Measurements from ENCODE around the gene OR5M8. TPM values are rescaled to one million over a fixed set of nuclear protein-coding genes. Genes with fewer than 3 reads are reported as not detected.

The OR5M8 gene
- polyA plus RNA-seq, 2 of the 4 experiments (the other 2 are of a cell fraction), result not detected

DNA sequence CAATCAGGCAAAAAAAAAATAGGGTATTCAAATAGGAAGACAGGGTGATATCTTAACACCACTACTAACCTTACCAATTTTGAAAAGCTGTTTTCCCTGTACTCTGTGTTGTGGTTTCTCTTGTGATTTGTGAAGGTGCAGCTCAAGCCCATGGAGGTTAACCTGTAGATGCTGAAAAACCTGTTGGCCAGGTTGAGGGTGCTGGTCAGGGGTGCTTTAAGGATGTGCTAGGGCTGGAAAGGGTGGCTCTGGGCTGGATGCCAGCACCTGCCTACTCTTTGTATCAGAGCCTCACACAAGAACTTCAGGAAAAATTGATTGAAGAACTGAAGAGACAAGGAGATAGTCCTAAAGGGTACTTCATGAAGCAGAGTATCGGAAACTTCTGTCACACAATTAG lies 18.3 kb upstream of the OR5M8 start:
- ChIA-PET POLR2A (no interaction called here), CTCF (no interaction called here)
- no peak overlapping the region for H3K4me2 ChIP-seq
- 9% methylated on average over 1 of the region's 1 CpG for WGBS (ENCODE audit: missing lambda C conversion rate)
- no peak overlapping the region for H3K4me3 ChIP-seq
- DNase-seq (ENCODE audit: low read depth in 1 of 2, low spot score in 1 of 2), result no peak
- ATAC-seq, result no peak
- FAIRE-seq, result no peak
- H3K4me1 ChIP-seq, result no peaks in the 10 kb centered on the region
- TF ChIP-seq, protein P1, sequence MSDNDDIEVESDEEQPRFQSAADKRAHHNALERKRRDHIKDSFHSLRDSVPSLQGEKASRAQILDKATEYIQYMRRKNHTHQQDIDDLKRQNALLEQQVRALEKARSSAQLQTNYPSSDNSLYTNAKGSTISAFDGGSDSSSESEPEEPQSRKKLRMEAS (IDR thresholded peaks at IDR 0.05), result no peak
- no peak for TF ChIP-seq POLR2AphosphoS2 (conservative IDR thresholded peaks at IDR 0.05; ENCODE audit: low read length)
- TF ChIP-seq ZC3H11A (IDR thresholded peaks at IDR 0.05), result no peak
- no peak for TF ChIP-seq JUNB (IDR thresholded peaks at IDR 0.05)
- TF ChIP-seq RARB (CRISPR knock-in tag; IDR thresholded peaks at IDR 0.05), result no peak
- TF ChIP-seq, protein P2, sequence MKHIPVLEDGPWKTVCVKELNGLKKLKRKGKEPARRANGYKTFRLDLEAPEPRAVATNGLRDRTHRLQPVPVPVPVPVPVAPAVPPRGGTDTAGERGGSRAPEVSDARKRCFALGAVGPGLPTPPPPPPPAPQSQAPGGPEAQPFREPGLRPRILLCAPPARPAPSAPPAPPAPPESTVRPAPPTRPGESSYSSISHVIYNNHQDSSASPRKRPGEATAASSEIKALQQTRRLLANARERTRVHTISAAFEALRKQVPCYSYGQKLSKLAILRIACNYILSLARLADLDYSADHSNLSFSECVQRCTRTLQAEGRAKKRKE (CRISPR knock-in tag; IDR thresholded peaks at IDR 0.05; ENCODE audit: low read depth), result no peak
- TF ChIP-seq NPAS2 (CRISPR knock-in tag; IDR thresholded peaks at IDR 0.05; ENCODE audit: borderline replicate concordance), result no peak
- TF ChIP-seq SMC3 (IDR thresholded peaks at IDR 0.05), result no peak
- no peak for TF ChIP-seq RFX5 (IDR thresholded peaks at IDR 0.05)
- TF ChIP-seq FOSB (CRISPR knock-in tag; IDR thresholded peaks at IDR 0.05), result no peak
- TF ChIP-seq, protein P3, sequence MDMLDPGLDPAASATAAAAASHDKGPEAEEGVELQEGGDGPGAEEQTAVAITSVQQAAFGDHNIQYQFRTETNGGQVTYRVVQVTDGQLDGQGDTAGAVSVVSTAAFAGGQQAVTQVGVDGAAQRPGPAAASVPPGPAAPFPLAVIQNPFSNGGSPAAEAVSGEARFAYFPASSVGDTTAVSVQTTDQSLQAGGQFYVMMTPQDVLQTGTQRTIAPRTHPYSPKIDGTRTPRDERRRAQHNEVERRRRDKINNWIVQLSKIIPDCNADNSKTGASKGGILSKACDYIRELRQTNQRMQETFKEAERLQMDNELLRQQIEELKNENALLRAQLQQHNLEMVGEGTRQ (IDR thresholded peaks at IDR 0.05), result no peak
- TF ChIP-seq MAZ (IDR thresholded peaks at IDR 0.05; ENCODE audit: borderline replicate concordance, low read depth, low read length), result no peak
- TF ChIP-seq FOXS1 (CRISPR knock-in tag; IDR thresholded peaks at IDR 0.05), result no peak
- TF ChIP-seq RCOR1 (IDR thresholded peaks at IDR 0.05; ENCODE audit: low read depth, low read length), result no peak
- no peak for TF ChIP-seq TP53 (CRISPR knock-in tag; IDR thresholded peaks at IDR 0.05)
- TF ChIP-seq EHF (CRISPR knock-in tag; IDR thresholded peaks at IDR 0.05), result no peak
- no peak for TF ChIP-seq KDM1A (IDR thresholded peaks at IDR 0.05; ENCODE audit: low read depth)
- no peak for TF ChIP-seq BHLHE40 (IDR thresholded peaks at IDR 0.05; ENCODE audit: low read depth, low read length)
- TF ChIP-seq, protein P4, sequence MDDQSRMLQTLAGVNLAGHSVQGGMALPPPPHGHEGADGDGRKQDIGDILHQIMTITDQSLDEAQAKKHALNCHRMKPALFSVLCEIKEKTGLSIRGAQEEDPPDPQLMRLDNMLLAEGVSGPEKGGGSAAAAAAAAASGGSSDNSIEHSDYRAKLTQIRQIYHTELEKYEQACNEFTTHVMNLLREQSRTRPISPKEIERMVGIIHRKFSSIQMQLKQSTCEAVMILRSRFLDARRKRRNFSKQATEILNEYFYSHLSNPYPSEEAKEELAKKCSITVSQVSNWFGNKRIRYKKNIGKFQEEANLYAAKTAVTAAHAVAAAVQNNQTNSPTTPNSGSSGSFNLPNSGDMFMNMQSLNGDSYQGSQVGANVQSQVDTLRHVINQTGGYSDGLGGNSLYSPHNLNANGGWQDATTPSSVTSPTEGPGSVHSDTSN (IDR thresholded peaks at IDR 0.05), result no peak
- H3K9me3 ChIP-seq, result no peaks in the 10 kb centered on the region
- no peak overlapping the region for H3K27ac ChIP-seq

DNA sequence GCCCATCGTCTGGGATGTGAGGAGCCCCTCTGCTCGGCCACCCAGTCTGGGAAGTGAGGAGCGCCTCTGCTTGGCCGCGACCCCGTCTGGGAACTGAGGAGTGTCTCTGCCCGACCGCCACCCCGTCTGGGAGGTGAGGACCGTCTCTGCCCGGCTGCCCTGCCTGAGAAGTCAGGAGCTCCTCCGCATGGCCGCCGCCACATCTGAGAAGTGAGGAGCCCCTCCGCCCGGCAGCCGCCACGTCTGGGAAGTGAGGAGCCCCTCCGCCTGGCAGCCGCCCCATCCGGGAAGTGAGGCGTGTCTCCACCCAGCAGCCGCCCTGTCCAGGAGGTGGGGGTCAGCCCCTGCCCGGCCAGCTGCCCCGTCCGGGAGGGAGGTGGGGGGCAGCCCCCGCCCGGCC lies 5.8 kb upstream of the OR5M8 start:
- DNase-seq (ENCODE audit: low read depth in 1 of 2, low spot score in 1 of 2) (no peak), FAIRE-seq (no peak), ATAC-seq (no peak)
- Histone ChIP-seq H3K4me3 (no peak overlapping the region), H3K4me1 (no peaks in the 10 kb centered on the region), H3K9me3 (no peaks in the 10 kb centered on the region), H3K27ac (no peak overlapping the region), H3K4me2 (no peak overlapping the region)
- WGBS (ENCODE audit: missing lambda C conversion rate), result 89% methylated on average over 13 of the region's 28 CpGs
- ChIA-PET CTCF (no interaction called here), POLR2A (no interaction called here)
- TF ChIP-seq SMC3 (IDR thresholded peaks at IDR 0.05) (no peak), RAD21 (conservative IDR thresholded peaks at IDR 0.05 in 1 of 2, IDR thresholded peaks at IDR 0.05 in 1 of 2) (no peak), NFE2L2 (conservative IDR thresholded peaks at IDR 0.05; ENCODE audit: low read length) (no peak), EP300 (IDR thresholded peaks at IDR 0.05) (no peak)
- TF ChIP-seq, protein P3 (IDR thresholded peaks at IDR 0.05), result no peak

DNA sequence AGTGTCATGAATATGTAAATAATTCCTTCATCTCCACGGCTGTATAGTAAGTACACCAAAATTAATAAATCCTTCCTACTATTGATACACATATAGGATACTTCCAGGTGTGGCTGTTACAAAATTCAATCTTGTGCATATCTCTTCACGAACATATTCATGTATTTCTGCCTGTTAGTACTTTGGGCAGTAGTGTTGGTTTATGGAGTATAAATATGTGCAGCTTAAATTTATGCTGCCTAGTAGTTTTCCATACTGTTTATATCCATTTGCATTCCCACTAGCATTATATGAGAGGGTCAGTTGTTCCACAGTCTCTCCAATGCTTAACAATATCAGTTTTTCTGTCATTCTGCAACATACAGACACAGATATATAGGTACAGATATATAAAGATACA lies 3.9 kb upstream of the OR5M8 start:
- Histone ChIP-seq H3K4me3 (no peak overlapping the region), H3K27ac (no peak overlapping the region), H3K4me1 (no peaks in the 10 kb centered on the region), H3K9me3 (no peaks in the 10 kb centered on the region), H3K4me2 (no peak overlapping the region)
- no peak for ATAC-seq
- no peak for DNase-seq (ENCODE audit: low read depth in 1 of 2, low spot score in 1 of 2)
- FAIRE-seq, result no peak
- TF ChIP-seq HOXB5 (CRISPR knock-in tag; IDR thresholded peaks at IDR 0.05) (no peak), FOSB (CRISPR knock-in tag; IDR thresholded peaks at IDR 0.05) (no peak), EP300 (IDR thresholded peaks at IDR 0.05) (no peak), ZSCAN20 (CRISPR knock-in tag; IDR thresholded peaks at IDR 0.05) (no peak), ESRRA (IDR thresholded peaks at IDR 0.05; ENCODE audit: borderline replicate concordance, low read length) (no peak), FOXS1 (CRISPR knock-in tag; IDR thresholded peaks at IDR 0.05) (no peak), ZC3H11A (IDR thresholded peaks at IDR 0.05) (no peak), HDAC2 (IDR thresholded peaks at IDR 0.05) (no peak), RARB (CRISPR knock-in tag; IDR thresholded peaks at IDR 0.05) (no peak), POLR2AphosphoS2 (conservative IDR thresholded peaks at IDR 0.05; ENCODE audit: low read length) (no peak)
- TF ChIP-seq, protein P5, sequence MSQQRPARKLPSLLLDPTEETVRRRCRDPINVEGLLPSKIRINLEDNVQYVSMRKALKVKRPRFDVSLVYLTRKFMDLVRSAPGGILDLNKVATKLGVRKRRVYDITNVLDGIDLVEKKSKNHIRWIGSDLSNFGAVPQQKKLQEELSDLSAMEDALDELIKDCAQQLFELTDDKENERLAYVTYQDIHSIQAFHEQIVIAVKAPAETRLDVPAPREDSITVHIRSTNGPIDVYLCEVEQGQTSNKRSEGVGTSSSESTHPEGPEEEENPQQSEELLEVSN (IDR thresholded peaks at IDR 0.05; ENCODE audit: borderline replicate concordance, low read depth), result no peak
- TF ChIP-seq, protein P6, sequence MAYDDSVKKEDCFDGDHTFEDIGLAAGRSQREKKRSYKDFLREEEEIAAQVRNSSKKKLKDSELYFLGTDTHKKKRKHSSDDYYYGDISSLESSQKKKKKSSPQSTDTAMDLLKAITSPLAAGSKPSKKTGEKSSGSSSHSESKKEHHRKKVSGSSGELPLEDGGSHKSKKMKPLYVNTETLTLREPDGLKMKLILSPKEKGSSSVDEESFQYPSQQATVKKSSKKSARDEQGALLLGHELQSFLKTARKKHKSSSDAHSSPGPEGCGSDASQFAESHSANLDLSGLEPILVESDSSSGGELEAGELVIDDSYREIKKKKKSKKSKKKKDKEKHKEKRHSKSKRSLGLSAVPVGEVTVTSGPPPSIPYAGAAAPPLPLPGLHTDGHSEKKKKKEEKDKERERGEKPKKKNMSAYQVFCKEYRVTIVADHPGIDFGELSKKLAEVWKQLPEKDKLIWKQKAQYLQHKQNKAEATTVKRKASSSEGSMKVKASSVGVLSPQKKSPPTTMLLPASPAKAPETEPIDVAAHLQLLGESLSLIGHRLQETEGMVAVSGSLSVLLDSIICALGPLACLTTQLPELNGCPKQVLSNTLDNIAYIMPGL (CRISPR knock-in tag; IDR thresholded peaks at IDR 0.05; ENCODE audit: borderline replicate concordance), result no peak
- WGBS (ENCODE audit: missing lambda C conversion rate), result 5% methylated on average over 2 of the region's 2 CpGs
- ChIA-PET CTCF (no interaction called here), POLR2A (no interaction called here)
